Neural crest cell (in vitro differentiated cells): ENCODE measurements around the gene SLC7A8. TPM values are rescaled to one million over a fixed set of nuclear protein-coding genes. Genes with fewer than 3 reads are reported as not detected.

ENCODE experiments used
- DNase-seq: peaks from one replicate; pipeline ENCODE4 v3.0.0; 2021; ENCODE audit warnings: low read depth, mixed read lengths, low spot score
- H3K27ac Mint-ChIP-seq: one replicate; pipeline ENCODE4 v1.8.0; 2021; ENCODE audit warnings: mild to moderate bottlenecking, mixed read lengths; ENCODE audit not compliant: unreplicated experiment
- H3K27me3 Mint-ChIP-seq: 2 replicates; pipeline ENCODE4 v1.8.0; 2021; ENCODE audit warnings: low read depth, mild to moderate bottlenecking, mixed read lengths
- H3K36me3 Mint-ChIP-seq: 2 replicates; pipeline ENCODE4 v1.8.0; 2021; ENCODE audit warnings: low read depth, mild to moderate bottlenecking, mixed read lengths
- H3K4me1 Mint-ChIP-seq: 2 replicates; pipeline ENCODE4 v1.8.0; 2021; ENCODE audit warnings: mixed read lengths
- H3K4me3 Mint-ChIP-seq: one replicate; pipeline ENCODE4 v1.8.0; 2021; ENCODE audit warnings: mild to moderate bottlenecking, mixed read lengths
- H3K9me3 Mint-ChIP-seq: 2 replicates; pipeline ENCODE4 v1.8.0; 2021; ENCODE audit warnings: mixed read lengths
- CTCF ChIP-seq: fragments of 200-600 bp; sonication (generic); conservative IDR thresholded peaks from 2 replicates; pipeline ENCODE4 v1.5.0; 2021; ENCODE audit warnings: antibody characterized with exemption, mild to moderate bottlenecking
- total RNA-seq: library from RNA; stranded (reverse); gene quantifications from 2 replicates; pipeline ENCODE4 v1.2.1, GENCODE V29; 2021

SLC7A8 gene
- total RNA-seq, 1 donor from 2014 or later: 9.4 TPM

- no peak for DNase-seq
- H3K4me3 Mint-ChIP-seq: no peak overlapping the region
- no peak for TF ChIP-seq CTCF
- H3K27ac Mint-ChIP-seq: no peak overlapping the region
- H3K27me3 Mint-ChIP-seq: peaks cover 6% of the 10 kb centered on the region
- H3K4me1 Mint-ChIP-seq: peaks cover 8% of the 10 kb centered on the region
- no peaks in the 10 kb centered on the region for H3K9me3 Mint-ChIP-seq
- H3K36me3 Mint-ChIP-seq: no peaks in the 10 kb centered on the region
Observed at GRCh38 chr14:23125933-23126524, 57.4 kb downstream of the SLC7A8 start.

DNA sequence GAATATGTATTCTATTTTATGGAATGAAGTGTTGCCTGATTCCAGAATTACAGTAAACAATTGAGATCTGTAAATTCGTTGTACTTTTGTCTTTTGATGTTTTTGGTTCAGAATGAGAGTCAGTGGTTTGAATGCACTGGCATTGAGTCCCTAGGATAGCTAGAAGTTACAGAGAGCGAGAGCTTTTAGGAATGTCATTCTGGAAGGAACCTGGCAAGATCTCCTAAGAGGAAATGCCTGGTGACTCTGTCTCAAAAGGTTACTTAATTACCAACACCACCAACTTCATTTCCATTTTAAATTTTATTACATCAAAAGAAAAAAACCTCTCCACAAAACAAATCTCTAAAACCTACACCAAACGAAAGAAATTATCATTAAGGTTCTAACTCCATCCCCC lies 58.4 kb downstream of the SLC7A8 start:
- no peaks in the 10 kb centered on the region for H3K9me3 Mint-ChIP-seq
- peaks cover 3% of the 10 kb centered on the region for H3K27me3 Mint-ChIP-seq
- DNase-seq: no peak
- H3K4me1 Mint-ChIP-seq: peaks cover 14% of the 10 kb centered on the region
- no peak overlapping the region for H3K4me3 Mint-ChIP-seq
- H3K27ac Mint-ChIP-seq: no peak overlapping the region
- no peak for TF ChIP-seq CTCF
- no peaks in the 10 kb centered on the region for H3K36me3 Mint-ChIP-seq

DNA sequence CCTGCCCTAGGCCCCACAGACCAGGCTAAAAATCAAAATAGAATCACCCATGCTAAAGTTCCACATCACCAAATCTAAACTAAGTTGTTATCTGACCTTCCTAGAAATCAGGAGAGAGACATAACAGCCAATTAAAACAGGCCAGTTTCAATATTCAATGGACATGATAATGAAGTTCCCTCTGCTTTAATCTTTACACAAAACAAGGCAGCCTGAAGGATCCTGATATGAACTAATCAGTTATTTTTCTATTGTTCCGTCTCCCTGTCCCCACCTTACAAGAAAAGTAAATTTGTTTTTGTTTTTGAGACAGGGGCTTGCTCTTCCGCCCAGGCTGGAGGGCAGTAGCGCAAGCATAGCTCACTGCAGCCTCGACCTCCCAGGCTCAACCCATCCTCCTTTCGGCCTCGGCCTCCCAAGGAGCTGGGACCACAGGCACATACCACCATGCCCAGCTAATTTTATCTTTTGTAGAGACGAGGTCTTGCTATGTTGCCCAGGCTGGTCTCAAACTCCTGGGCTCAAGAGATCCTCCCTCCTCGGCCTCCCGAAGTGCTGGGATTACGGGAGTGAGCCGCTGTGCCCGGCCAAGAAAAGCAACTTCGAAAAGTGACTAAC lies 59.0 kb downstream of the SLC7A8 start:
- no peaks in the 10 kb centered on the region for H3K9me3 Mint-ChIP-seq
- H3K27ac Mint-ChIP-seq: peak overlapping the region; percentile 40
- TF ChIP-seq CTCF: no peak
- no peak overlapping the region for H3K4me3 Mint-ChIP-seq
- H3K4me1 Mint-ChIP-seq: peaks cover 16% of the 10 kb centered on the region
- DNase-seq: no peak
- H3K27me3 Mint-ChIP-seq: peaks cover 3% of the 10 kb centered on the region
- H3K36me3 Mint-ChIP-seq: no peaks in the 10 kb centered on the region

- Mint-ChIP-seq H3K27ac (no peak overlapping the region), H3K9me3 (no peaks in the 10 kb centered on the region), H3K4me1 (peaks cover 21% of the 10 kb centered on the region)
Observed at GRCh38 chr14:23123419-23123818, 60.0 kb downstream of the SLC7A8 start.

GRCh38 chr14:23122086-23122485 lies 61.4 kb downstream of the SLC7A8 start:
- TF ChIP-seq CTCF: no peak
- H3K9me3 Mint-ChIP-seq: no peaks in the 10 kb centered on the region
- no peaks in the 10 kb centered on the region for H3K36me3 Mint-ChIP-seq
- peaks cover 3% of the 10 kb centered on the region for H3K27me3 Mint-ChIP-seq
- DNase-seq: no peak
- H3K27ac Mint-ChIP-seq: no peak overlapping the region
- peaks cover 21% of the 10 kb centered on the region for H3K4me1 Mint-ChIP-seq
- no peak overlapping the region for H3K4me3 Mint-ChIP-seq

More at GRCh38 chr14:23123419-23123818, 60.0 kb downstream of the SLC7A8 start:
- DNase-seq: no peak
- peaks cover 3% of the 10 kb centered on the region for H3K27me3 Mint-ChIP-seq
- H3K4me3 Mint-ChIP-seq: no peak overlapping the region
- no peak for TF ChIP-seq CTCF
- H3K36me3 Mint-ChIP-seq: no peaks in the 10 kb centered on the region
